Stimulated activated CD4-positive, alpha-beta T cell treated with anti-CD3 and anti-CD28 coated beads, Interleukin-12 subunit alpha, Interleukin-12 subunit beta, amount 100 ng/mL, for 4 hours (primary cell): Measurements from ENCODE around the gene SMIM29.
A peak's percentile ranks its signal among the peaks of the same experiment; 100 is the strongest.
"Not testable (repeated sequence)": the region's sequence is repeated elsewhere in the genome, so short reads cannot be mapped to it uniquely, and the experiment has no call there.

Experiments used
- DNase-seq: peaks from one replicate; pipeline ENCODE4 v3.0.0-alpha.2; 2020

The SMIM29 gene

GRCh38 chr6:34248727-34249468, at the start of gene SMIM29:
SMIM29 (minus strand) TSS chr6:34249006; CDS start chr6:34247791, 1,215 bp downstream.
- DNase-seq = peak; percentile 98

GRCh38 chr6:34295721-34296120, 46.9 kb upstream of the SMIM29 start:
- DNase-seq = no peak

- no peak for DNase-seq
Observed at GRCh38 chr6:34292954-34293353, 44.1 kb upstream of the SMIM29 start.

GRCh38 chr6:34289137-34289536, 40.3 kb upstream of the SMIM29 start:
- no peak for DNase-seq

GRCh38 chr6:34288581-34288980, 39.8 kb upstream of the SMIM29 start:
- no peak for DNase-seq

GRCh38 chr6:34285448-34286164, 36.8 kb upstream of the SMIM29 start:
- no peak for DNase-seq

GRCh38 chr6:34284563-34285447, 36.0 kb upstream of the SMIM29 start:
- no peak for DNase-seq

GRCh38 chr6:34281702-34282334, 33.0 kb upstream of the SMIM29 start:
- no peak for DNase-seq

- no peak for DNase-seq
Observed at GRCh38 chr6:34280216-34280615, 31.4 kb upstream of the SMIM29 start.

- DNase-seq = no peak
Observed at GRCh38 chr6:34278833-34279232, 30.0 kb upstream of the SMIM29 start.

- DNase-seq = no peak
Observed at GRCh38 chr6:34277763-34278112, 28.9 kb upstream of the SMIM29 start.

GRCh38 chr6:34276881-34277762, 28.3 kb upstream of the SMIM29 start:
- DNase-seq = no peak

GRCh38 chr6:34276191-34276590, 27.4 kb upstream of the SMIM29 start:
- no peak for DNase-seq

GRCh38 chr6:34275128-34275804, 26.5 kb upstream of the SMIM29 start:
- no peak for DNase-seq

GRCh38 chr6:34274129-34274528, 25.3 kb upstream of the SMIM29 start:
- DNase-seq = no peak

GRCh38 chr6:34273242-34273805, 24.5 kb upstream of the SMIM29 start:
- DNase-seq = no peak

GRCh38 chr6:34272013-34272926, 23.5 kb upstream of the SMIM29 start:
- DNase-seq = no peak

- DNase-seq = not testable (repeated sequence)
Observed at GRCh38 chr6:34269658-34270341, 21.0 kb upstream of the SMIM29 start.

GRCh38 chr6:34269132-34269531, 20.3 kb upstream of the SMIM29 start:
- DNase-seq = not testable (repeated sequence)
